ENCODE results near the gene TMC1.

The TMC1 gene

GRCh38 chr9:72872718-72873117 lies 351.3 kb downstream of the TMC1 start:
- no peak for DNase-seq (ENCODE audit: low read depth)

- no peak for DNase-seq (ENCODE audit: low read depth)
These were observed 352.0 kb downstream of the TMC1 start for GRCh38 chr9:72873456-72873855.

DNA sequence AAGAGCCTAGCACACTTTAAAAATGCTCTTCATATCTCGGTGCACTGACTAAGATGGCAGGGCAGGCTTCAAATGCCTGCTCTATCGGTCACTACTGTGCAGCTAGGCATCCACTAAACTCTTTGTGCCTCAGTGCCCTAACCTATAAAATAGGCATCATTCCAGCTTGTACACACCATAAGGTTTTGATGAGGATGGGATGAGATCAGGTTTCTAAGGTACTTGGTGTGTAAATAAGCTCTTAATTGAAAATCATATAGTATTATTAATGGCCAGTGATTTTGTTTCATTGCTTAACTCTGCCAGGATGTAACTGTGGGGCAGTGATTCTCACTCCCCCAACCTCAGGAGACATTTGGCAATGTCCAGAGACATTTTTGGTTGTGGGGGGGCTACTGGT lies 352.9 kb downstream of the TMC1 start:
- DNase-seq (ENCODE audit: low read depth), result no peak

GRCh38 chr9:72875221-72875620 lies 353.8 kb downstream of the TMC1 start:
- no peak for DNase-seq (ENCODE audit: low read depth)

DNA sequence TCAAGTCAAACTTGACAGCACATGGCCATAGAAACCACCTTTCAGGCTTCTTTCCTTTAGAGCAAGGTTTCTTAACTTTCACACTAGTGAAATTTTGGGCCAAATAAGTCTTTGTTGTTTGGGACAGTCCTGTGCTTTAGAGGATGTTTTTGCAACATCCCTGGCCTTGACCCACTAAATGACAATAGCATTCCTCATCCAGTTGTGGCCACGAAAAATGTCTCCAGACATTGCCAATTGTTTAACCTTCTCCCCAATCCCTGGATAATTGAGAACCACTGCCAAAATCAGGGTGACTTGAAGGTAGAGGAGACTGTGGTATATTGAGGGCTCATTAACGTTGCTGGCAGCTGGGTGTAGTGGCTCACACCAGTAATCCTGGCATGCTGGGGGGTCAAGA lies 359.4 kb downstream of the TMC1 start:
- DNase-seq (ENCODE audit: low read depth), result no peak

DNA sequence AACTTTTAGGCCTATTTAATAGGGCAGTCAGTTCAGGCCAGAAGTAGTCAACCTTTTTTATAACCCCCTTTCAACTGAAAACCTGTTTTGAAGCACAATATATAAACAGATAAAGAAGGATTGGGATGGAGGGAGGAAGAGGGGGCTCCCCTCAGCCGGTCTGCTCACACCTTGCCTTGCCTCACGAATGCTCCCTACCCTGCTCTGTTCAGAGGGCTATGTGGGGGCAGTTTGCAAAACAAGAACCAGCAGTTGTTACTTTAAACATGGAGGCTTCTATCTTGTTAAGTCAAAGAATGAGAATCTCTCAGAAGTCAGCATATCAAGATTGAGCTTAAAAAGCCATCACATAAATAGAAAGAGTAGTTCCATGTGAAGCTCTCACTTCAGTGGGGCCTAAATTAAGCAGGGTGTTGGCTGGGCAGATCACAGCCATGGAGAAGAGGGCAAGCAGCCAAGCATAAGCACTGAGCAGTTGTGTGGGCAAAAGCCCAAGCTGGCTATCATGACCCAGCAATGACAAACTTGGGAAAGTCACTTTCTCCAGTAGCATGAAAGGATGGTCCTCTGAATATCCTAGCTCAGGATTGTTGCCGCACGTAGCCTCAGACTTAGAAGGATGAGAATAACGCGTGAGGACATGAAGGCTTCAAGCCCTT lies 360.8 kb downstream of the TMC1 start:
- DNase-seq (ENCODE audit: low read depth), result no peak

DNA sequence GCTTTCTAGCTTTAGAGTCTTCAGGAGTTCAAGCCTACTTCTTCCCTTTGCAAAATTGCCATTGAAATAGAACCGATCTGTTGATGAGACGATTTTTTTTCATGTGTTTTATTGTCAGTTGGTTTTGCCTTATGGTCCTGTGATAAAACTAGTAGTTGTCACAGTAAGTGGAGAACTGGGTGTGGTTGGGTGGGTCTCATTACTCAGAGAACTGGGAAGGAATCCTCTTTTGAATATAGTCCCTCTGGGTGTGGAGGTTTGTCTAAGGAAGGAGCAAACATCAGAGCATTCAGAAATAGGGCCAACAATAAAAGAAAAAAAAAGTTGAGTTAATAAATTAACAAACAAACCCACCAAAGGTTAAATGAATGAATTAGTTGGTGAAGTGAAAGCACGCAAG lies 362.5 kb downstream of the TMC1 start:
- DNase-seq (ENCODE audit: low read depth), result no peak

- no peak for DNase-seq (ENCODE audit: low read depth)
These were observed 363.1 kb downstream of the TMC1 start for GRCh38 chr9:72884508-72884907.
